Astrocyte of the cerebellum (primary cell): ENCODE data around the gene ANKRD27.
"Not testable (repeated sequence)": the region's sequence is repeated elsewhere in the genome, so short reads cannot be mapped to it uniquely, and the experiment has no call there.

ENCODE experiments used
- DNase-seq: peaks from one replicate; pipeline ENCODE4 v3.0.0-alpha.2; 2011; ENCODE audit warnings: low read depth
- H3K4me3 ChIP-seq: 2 replicates; pipeline ENCODE4 v1.5.1; 2011; ENCODE audit warnings: mild to moderate bottlenecking, low read depth, low read length, moderate library complexity
- CTCF ChIP-seq: IDR thresholded peaks from 2 replicates; pipeline ENCODE4 v1.5.1; 2012; ENCODE audit warnings: low read length, low read depth, moderate library complexity, mild to moderate bottlenecking; ENCODE audit errors: missing control alignments
- in situ Hi-C: cut with HindIII; loops from 2 replicates; pipeline ENCODE4 v1.10.0; 2017; ENCODE audit warnings: low sequenced_read_pairs

ANKRD27 gene

GRCh38 chr19:32674931-32675719, at the start of gene ANKRD27:
Gene ANKRD27 (minus strand): TSS chr19:32675180. CDS start chr19:32659015, 16,165 bp downstream.
- no peak for TF ChIP-seq CTCF
- peak within 1 kb of the TSS; percentile 78 for H3K4me3 ChIP-seq
- DNase-seq: peak; percentile 96
- in situ Hi-C loops: no loop called here

DNA sequence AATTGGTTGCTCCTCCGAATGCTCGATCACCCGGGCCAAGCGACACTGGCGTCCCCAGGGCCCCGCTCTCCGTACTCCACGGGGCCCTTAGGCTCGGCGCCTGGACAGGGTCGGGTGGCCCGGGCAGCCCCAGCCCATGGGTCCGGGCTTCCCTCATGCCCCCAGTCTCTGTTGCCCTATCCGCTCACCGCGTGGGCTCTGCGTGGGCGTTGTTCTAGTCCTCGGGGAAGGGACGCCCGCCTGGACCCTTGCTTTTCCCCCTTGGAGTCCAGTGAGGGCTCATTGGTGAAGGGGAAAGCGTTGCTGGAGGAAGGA, 45.9 kb upstream of the ANKRD27 start:
- in situ Hi-C loops: no loop called here

GRCh38 chr19:32720216-32720935, 45.4 kb upstream of the ANKRD27 start:
- no peak overlapping the region for H3K4me3 ChIP-seq
- no peak for DNase-seq
- in situ Hi-C loops: no loop called here
- TF ChIP-seq CTCF: no peak

More for the DNA sequence above, 45.9 kb upstream of the ANKRD27 start:
- DNase-seq: no peak
- H3K4me3 ChIP-seq: no peak overlapping the region
- TF ChIP-seq CTCF: no peak

DNA sequence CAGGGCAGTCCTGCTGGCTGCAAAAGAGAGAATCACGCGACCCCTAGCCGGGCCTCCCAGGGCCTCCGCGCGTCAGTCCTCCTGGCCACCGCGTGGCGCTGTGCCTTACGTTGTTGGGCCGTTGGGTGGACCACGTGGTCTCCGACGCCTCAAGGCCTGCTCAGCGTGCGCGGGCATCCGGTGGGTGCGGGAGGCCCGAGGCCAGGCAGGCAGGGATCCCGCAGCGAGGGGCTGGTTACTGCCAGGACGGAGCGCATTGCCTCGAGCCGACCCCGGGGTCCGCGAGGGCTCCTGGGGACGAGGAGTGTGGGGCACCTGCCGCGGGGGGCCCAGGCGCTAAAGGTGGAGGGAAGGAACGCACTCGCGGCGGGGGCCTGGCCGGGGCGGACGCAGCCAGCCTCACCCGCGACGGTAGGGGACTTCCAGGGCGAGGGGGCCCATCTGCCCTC, 44.7 kb upstream of the ANKRD27 start, which contains the start of gene TDRD12:
TSS of gene TDRD12 (plus strand) at position 157 of the 449 bp plus-strand sequence. CDS start 306 bp downstream, outside the sequence.
- DNase-seq: no peak
- in situ Hi-C loops: no loop called here
- no peak for TF ChIP-seq CTCF
- H3K4me3 ChIP-seq: no peak within 1 kb of the TSS

DNA sequence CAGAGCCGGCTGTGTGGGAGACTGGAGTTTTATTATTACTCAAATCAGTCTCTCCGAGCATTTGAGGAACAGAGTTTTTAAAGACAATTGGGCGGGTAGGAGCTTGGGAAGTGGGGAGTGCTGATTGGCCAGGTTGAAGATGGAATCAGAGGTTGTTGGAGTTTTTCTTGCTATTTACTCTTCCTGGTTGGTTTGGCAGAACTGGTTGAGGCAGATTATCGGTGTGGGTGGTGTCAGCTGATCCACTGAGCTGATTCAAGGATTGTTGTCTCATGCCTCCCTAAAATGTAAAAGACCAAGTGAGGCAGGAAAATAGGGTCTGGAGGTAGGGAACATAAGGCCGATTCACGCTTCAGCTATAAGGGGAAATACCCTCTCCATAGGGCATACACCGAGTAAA, 43.3 kb upstream of the ANKRD27 start:
- in situ Hi-C loops: no loop called here
- H3K4me3 ChIP-seq: no peak overlapping the region
- no peak for DNase-seq
- no peak for TF ChIP-seq CTCF

- in situ Hi-C loops: no loop called here
These were observed 42.5 kb upstream of the ANKRD27 start for GRCh38 chr19:32717496-32717895.

DNA sequence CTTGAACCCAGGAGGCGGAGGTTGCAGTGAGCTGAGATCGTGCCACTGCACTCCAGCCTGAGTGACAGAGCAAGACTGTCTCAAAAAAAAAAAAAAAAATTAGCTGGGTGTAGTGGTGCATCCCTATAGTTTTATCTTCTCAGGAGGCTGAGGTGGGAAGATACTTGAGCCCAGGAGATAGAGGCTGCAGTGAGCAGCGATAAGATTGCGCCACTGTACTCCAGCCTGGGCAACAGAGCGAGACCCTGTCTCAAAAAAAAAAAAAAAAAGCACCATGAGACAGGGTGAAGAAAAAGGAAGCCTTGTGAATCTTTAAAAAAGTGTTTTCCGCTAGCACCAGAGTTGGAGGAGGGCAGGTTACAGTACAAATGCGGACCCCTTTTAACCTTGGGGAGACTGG, 41.2 kb upstream of the ANKRD27 start:
- H3K4me3 ChIP-seq, in situ Hi-C loops, DNase-seq: not testable (repeated sequence)

More at GRCh38 chr19:32717496-32717895, 42.5 kb upstream of the ANKRD27 start:
- no peak overlapping the region for H3K4me3 ChIP-seq
- DNase-seq: no peak
- TF ChIP-seq CTCF: no peak
